ENCODE results near the gene TTC12.
"Not testable (repeated sequence)": the region's sequence is repeated elsewhere in the genome, so short reads cannot be mapped to it uniquely, and the experiment has no call there.

The TTC12 gene

DNA sequence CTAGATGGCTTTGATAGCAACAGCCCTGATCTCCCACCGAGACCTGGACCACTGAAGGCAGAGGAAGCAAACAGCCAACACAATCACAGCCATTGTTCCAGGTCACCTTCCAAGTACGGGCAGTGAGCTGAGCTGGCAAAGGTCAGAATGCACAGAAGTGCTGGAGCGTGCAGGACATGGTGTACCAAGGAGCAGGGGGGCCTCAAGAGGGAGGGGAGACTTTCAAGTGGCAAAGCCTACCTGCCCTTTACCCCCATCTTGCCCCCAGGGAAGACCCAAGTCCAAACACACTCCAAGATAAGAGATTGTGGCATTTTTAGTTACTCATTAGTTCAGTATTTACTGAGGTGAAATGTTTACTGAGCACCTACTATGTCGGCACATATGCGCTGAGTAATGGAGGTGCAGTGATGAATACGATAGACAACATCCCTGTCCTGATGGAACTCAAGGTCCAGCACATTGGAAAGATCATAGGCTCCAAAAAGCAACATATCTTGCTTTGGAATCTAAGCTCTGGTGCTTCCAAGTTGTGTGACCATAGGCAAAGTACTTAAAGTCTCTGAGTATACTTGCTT lies 26.0 kb upstream of the TTC12 start:
- TF ChIP-seq POLR2A (IDR thresholded peaks at IDR 0.05; ENCODE audit: extremely low read depth, insufficient read length) (no peak), MYC (IDR thresholded peaks at IDR 0.05; ENCODE audit: low read depth, low read length) (no peak), CTCF (IDR thresholded peaks at IDR 0.05; ENCODE audit: low read depth, low read length) (no peak)
- TF ChIP-seq, protein P1, sequence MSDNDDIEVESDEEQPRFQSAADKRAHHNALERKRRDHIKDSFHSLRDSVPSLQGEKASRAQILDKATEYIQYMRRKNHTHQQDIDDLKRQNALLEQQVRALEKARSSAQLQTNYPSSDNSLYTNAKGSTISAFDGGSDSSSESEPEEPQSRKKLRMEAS (IDR thresholded peaks at IDR 0.05; ENCODE audit: low read depth, low read length), result no peak
- no peak overlapping the region for H3K4me3 ChIP-seq (ENCODE audit: low read depth, low read length)
- no peak for DNase-seq (ENCODE audit: low read depth)

DNA sequence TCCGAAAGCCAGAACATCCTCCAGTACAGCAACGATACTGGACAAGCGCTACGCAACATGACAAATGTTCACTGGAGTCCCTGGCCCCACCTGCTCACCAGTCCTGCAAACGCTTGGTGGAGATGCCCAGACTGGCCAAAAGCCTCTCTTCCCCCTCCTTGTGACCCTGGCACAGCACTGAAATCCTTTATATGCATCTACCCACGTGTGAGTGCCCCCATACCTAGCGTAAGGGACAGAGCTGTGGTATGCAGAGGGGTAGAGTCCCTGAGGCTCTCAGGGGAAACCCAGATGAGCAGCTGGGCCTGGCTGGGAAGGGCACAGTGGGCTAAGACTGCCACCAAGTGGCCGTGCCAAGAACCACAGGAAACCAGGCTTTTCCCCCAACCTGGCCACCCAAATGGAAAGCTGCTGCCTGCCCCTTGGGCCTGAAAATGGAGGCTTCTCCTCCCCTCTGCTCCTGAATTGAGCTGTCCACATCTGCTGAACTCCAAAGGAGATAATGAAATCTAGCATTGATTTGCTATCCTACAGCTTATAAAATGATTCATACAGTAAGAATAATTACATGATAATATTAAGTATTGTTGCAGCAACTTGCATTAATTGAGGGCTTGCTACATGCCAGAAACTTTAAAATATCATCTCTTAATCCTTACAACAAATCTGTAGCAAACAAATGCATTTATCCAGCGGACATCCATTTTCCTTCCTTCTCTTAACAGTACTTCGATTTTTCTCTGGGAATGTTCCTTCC lies 24.8 kb upstream of the TTC12 start:
- DNase-seq (ENCODE audit: low read depth), result peak; percentile 67
- no peak overlapping the region for H3K4me3 ChIP-seq (ENCODE audit: low read depth, low read length)
- TF ChIP-seq POLR2A (IDR thresholded peaks at IDR 0.05; ENCODE audit: extremely low read depth, insufficient read length), result no peak
- TF ChIP-seq MYC (IDR thresholded peaks at IDR 0.05; ENCODE audit: low read depth, low read length), result 0 out of 2 replicates have a peak, but pooled peaks have one; percentile 12
- TF ChIP-seq CTCF (IDR thresholded peaks at IDR 0.05; ENCODE audit: low read depth, low read length), result peak; percentile 92

- DNase-seq (ENCODE audit: low read depth), result no peak
- no peak for TF ChIP-seq MYC (IDR thresholded peaks at IDR 0.05; ENCODE audit: low read depth, low read length)
- TF ChIP-seq, protein P1 (IDR thresholded peaks at IDR 0.05; ENCODE audit: low read depth, low read length), result no peak
- no peak for TF ChIP-seq CTCF (IDR thresholded peaks at IDR 0.05; ENCODE audit: low read depth, low read length)
- TF ChIP-seq POLR2A (IDR thresholded peaks at IDR 0.05; ENCODE audit: extremely low read depth, insufficient read length), result no peak
- no peak overlapping the region for H3K4me3 ChIP-seq (ENCODE audit: low read depth, low read length)
Observed at GRCh38 chr11:113293936-113294335, 20.4 kb upstream of the TTC12 start.

GRCh38 chr11:113295993-113296392 lies 18.4 kb upstream of the TTC12 start:
- DNase-seq (ENCODE audit: low read depth), result no peak
- TF ChIP-seq CTCF (IDR thresholded peaks at IDR 0.05; ENCODE audit: low read depth, low read length), result no peak
- no peak for TF ChIP-seq MYC (IDR thresholded peaks at IDR 0.05; ENCODE audit: low read depth, low read length)
- no peak for TF ChIP-seq POLR2A (IDR thresholded peaks at IDR 0.05; ENCODE audit: extremely low read depth, insufficient read length)
- TF ChIP-seq, protein P1 (IDR thresholded peaks at IDR 0.05; ENCODE audit: low read depth, low read length), result no peak

DNA sequence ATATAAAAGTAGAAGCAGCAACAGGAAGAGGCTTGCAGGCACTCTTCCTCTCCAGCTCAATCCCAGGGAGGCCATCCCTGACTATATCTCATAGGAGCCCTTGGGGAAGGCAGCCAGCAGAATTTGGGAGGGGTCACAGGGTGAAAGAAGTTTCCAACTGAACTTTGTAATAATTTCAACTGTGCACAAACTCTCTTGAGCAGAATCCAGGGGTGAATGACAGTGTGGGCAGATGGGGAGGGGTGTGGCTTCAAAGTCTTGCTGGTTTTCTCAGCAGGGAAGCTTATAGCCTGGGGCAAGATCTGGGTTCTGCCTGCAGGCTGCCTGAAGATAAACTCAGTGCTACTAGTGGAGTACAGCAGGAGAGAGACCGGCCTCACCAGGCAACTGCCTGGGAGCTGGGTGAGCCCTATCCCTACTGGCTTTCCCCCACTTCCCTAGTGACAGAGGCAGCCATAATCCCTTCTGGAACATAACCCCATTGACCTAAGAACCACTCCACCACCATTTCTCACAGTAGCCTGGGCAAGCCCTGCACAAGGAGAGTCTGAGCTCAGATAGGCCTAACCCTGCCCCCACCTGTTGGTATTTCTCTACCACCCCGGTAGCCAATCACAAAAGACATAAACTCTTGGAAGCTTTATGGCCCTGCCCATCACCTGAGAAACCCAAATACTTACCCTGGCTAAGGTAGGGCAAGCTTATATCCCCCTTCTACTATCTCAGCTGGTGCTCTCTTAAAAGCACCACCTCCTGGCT lies 17.8 kb upstream of the TTC12 start:
- TF ChIP-seq, protein P1 (IDR thresholded peaks at IDR 0.05; ENCODE audit: low read depth, low read length), result no peak
- TF ChIP-seq CTCF (IDR thresholded peaks at IDR 0.05; ENCODE audit: low read depth, low read length) (no peak), POLR2A (IDR thresholded peaks at IDR 0.05; ENCODE audit: extremely low read depth, insufficient read length) (no peak), MYC (IDR thresholded peaks at IDR 0.05; ENCODE audit: low read depth, low read length) (no peak)
- no peak for DNase-seq (ENCODE audit: low read depth)
- no peak overlapping the region for H3K4me3 ChIP-seq (ENCODE audit: low read depth, low read length)

More at GRCh38 chr11:113295993-113296392, 18.4 kb upstream of the TTC12 start:
- no peak overlapping the region for H3K4me3 ChIP-seq (ENCODE audit: low read depth, low read length)

DNA sequence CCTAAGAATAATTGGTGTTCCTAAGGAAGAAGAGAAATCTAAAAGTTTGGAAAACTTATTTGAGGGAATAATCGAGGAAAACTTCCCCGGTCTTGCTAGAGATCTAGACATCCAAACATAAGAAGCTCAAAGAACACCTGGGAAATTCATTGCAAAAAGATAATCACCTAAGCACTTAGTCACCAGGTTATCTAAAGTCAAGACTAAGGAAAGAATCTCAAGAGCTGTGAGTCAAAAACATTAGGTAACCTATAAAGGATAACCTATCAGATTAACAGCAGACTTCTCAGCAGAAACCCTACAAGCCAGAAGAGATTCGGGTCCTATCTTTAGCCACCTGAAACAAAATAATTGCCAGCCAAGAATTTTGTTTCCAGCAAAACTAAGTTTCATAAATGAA lies 15.9 kb upstream of the TTC12 start:
- DNase-seq (ENCODE audit: low read depth); H3K4me3 ChIP-seq (ENCODE audit: low read depth, low read length): not testable (repeated sequence)
